ENCODE results near the gene ALG1.
"Not testable (repeated sequence)": the region's sequence is repeated elsewhere in the genome, so short reads cannot be mapped to it uniquely, and the experiment has no call there.

The ALG1 gene

DNA sequence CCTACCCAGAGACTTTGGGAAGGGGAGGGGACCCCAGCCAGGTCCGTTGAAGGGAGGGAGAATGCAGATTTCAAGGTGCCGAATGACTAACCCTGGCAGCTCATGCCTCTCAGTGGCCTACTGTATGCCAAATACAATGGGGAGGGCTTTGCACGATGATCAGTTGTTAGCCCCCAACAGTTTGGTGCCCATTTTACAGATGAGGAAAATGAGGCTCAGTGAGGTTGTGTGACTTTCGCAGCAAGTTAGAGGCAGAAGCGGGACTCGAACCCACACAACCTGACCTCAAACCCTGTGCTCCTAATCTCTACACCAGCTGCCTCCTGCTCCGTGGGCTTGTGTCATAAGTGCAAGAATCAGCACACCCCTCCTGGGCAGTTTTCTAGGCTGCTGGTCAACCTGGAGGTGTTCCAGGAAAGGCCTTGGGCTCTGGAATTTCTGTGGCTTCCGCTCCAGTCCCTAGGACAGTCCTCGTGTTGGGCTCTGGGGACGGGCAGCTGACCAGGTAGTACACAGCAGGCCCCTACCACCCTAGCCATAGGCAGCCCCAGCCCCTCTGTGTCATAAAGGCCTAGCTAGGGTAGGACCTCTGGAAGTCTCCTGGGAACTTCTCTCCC, 26.0 kb upstream of the ALG1 start:
- DNase-seq, result no peak

- no peak for DNase-seq
Observed at GRCh38 chr16:5046914-5047313, 24.7 kb upstream of the ALG1 start.

DNA sequence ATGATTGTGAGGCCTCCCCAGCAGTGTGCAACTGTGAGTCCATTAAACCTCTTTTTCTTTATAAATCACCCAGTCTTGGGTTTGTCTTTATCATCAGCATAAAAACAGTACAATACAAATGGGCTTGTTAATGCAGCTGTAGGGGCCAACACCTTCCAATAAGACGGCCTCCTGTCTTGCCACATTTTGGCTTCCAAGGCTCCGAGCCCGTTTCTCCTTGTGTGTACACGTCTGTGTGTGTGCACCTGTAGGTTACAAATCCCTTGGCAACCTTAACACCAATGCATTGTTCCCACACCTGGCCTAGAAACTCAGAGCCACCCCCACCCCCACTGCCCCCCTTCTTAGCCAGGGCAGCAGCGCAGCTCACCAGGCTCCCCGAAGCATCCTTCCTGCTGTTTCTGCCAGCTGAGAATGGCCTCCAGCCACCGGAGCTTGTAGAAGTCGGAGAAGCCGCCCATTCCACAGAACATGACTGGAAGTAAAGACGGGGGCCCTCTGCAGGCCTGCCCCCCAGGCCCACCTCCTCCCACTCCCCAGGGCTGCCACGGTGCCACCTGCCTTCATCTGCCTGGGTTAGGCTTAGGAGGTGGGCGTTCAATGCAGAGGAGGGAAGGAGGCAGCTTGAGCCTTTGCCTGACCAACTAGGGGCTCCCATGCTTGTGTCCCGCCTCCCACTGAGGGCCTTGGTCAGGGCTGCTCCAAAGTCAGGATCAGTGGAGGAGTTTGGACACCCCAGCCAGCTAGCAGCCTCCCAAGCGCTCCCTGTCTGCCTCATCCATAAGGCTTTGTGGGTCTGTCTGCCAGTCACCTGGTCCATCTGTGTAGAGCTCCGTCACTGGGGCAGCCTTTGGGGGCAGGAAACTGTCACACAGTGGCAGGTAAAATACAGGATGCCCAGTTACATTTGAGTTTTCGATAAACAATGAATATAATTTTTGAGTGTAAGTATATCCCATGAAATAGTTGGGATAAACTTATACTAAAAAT, 16.5 kb upstream of the ALG1 start:
- DNase-seq, result no peak

- DNase-seq, result no peak
Observed at GRCh38 chr16:5056352-5056751, 15.3 kb upstream of the ALG1 start.

- no peak for DNase-seq
Observed at GRCh38 chr16:5058476-5058875, 13.2 kb upstream of the ALG1 start.

DNA sequence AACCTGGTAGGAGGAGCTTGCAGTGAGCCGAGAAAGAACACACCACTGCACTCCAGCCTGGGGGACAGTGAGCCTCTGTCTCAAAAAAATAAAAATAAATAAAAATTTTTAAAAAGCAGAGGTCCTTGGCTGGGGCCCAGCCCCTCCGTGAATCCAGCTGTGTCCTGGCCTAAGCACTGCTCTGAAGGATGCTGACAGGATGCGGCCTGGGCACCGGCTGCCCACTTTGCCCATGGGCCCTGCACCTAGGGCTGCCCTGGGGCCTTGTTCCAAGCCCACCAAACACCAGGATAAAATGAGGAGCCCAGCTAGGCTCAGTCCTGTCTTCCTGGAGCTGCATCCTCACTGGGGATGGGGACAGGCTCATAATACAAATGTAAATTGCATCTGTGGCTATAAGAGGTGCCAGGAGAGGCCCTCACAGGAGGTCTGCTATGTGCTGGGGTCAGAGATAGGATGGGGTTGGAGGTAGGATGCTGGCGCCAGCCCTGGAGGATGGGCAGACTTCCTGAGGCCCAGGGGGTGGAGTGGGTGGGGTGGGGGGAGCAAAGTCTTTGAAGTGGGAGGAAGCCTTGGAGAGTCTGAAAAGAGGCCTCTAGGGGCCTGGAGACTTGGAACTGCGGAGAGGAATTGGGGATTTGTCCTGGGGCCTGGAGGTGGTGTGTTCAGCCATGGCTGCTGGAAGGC, 12.1 kb upstream of the ALG1 start:
- DNase-seq, result no peak

GRCh38 chr16:5060073-5060641, 11.5 kb upstream of the ALG1 start:
- no peak for DNase-seq

DNA sequence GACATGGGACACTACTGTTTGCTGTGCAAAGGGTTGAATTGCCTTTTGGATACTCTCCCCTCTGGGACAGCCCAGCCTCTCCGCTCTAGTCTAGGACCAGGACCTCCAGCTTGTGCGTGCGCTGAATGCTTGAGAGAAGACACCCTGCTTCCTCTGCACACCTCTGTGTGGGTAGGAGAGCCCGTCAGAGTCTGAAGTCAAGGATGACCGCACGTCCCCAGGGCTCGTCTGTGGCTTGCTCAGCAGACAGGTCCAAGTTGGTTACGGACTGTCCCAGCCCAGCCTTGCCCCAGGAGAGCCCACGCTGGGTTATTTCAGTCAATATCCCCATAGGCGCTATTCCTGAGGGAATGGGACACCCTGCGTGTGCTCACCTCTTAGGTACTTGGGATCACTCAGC, 9.6 kb upstream of the ALG1 start:
- no peak for DNase-seq

DNA sequence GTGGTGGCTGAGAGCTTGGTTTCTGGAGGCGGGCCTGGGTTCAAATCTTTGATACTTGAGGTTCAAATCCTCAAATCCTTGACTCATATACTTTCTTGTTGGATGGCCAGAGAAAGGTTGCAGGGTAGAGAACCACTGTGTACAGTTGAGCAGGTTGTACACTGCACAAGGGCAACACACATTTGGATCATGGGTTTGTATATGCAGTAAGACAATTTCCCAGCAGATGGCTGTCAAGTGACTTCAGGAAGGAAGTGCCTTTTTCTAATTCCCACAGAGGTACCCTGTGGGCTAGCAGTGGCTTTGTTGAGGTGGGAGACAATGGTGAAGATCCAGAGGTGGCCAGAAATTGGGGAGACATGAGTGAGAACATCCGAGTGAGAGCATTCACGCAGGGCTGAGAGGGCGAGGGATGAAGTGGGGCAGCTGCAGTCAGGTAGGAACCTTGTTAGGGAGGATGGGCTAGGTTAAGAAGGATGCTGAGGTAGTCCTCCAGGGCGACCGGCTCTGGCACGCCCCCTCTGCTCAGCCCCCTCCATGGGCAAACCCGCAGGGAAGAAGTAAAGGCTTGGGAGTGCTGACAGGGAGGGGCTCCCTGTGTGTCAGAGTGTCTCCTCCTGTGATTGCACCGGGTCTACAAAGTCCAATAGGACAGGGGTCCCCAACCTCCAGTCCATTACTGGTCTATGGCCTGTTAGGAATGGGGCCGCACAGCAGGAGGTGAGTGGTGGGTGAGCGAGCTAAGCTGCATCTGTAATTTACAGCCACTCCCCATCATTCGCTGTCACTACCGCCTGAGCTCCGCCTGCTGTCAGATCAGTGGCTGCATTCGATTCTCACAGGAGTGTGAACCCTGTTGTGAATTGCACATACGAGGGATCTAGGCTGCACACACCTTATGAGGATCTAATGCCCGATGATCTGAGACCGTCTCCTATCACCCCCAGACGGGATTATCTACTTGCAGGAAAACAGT, 8.6 kb upstream of the ALG1 start:
- no peak for DNase-seq

GRCh38 chr16:5064915-5065314, 6.7 kb upstream of the ALG1 start:
- peak; percentile 34 for DNase-seq

- no peak for DNase-seq
Observed at GRCh38 chr16:5065326-5065725, 6.3 kb upstream of the ALG1 start.

GRCh38 chr16:5065813-5066212, 5.8 kb upstream of the ALG1 start, which contains the start of gene C16orf89:
TSS of gene C16orf89 (minus strand) at chr16:5065956. CDS start at chr16:5065908, 48 bp downstream.
- DNase-seq, result no peak

GRCh38 chr16:5066511-5066910, 5.1 kb upstream of the ALG1 start:
- no peak for DNase-seq

DNA sequence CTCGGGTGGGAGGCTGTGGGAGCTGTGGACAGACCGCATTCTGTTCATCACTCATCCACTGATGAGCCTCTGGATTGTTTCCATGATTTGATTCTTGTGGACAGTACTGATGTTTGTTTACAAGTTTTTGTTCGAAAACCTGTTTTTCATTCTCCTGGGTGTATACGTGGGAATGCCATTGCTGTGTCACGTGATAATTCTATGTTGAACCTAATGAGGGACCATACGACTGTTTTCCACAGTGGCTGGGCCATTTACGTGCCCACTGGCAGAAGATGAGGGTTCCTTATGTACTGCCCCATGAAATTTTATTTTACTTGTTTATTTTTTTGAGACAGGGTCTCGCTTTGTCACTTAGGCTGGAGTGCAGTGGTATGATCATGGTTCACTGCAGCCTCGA, 2.6 kb upstream of the ALG1 start:
- DNase-seq, result no peak

DNA sequence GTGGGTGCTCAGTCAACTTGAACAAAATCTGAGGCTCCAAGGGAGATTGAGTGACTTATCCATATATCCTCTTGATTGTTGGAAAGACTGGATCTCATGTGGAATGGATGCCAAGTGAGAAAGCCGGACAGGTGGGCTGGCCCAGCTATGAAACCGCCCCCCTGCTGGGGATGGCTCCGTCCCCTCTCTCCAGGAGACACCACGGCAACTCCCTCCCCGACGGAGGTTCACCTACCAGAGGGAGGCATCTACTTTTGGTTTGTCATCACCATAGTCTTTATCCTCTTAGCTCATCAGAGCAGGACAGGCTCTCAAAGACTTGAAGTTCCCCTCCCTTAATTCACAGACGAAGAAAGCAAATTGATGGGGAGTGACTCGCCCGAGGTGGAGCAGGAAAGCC, 1.8 kb upstream of the ALG1 start:
- no peak for DNase-seq

DNA sequence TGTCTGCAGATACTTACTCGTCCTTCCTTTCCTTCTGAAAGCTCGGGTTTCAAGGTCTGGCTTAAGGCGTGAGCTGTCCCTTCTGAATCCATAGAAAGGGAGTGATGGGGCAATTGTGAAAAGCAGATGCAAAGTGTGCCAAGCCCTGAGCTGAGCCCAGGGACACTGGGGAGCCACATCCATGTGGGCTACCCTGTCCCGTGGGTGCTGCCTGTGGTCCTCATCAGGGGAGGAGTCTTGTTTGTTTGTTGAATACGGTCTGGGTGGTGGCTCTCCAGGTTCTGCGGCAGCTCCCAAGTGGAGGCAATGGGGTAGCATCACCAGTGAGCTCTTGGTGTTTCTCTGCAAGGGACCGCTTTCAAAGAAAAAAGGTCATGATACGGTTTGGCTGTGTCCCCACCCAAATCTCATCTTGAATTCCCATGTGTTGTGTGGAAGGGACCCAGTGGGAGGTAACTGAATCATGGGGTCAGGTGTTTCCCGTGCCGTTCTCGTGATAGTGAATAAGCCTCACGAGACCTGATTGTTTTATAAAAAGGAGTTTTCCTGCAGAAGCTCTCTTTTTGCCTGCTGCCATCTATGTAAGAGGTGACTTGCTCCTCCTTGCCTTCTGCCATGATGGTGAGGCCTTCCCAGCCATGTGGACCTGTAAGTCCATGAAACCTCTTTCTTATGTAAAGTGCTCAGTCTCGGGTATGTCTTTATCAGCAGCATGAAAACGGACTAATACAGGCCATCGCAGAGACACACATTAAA, 1.0 kb upstream of the ALG1 start:
- no peak for DNase-seq

DNA sequence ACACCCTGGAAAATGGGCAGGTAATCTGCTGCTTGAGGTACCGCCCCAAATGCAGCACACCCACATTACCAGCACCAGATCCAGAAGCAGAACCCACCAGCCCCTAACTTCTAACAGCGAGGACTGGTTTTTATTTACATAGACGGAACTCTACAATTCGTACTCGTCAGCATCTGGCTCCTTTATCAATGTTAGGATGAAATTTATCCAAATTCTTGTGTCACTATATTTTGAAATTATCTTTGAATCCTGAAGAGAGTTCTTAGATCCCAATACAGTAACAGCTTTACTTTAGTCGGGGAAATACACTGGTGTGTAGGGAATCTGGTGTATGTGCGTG, 332 bp upstream of the ALG1 start:
- DNase-seq, result no peak

- no peak for DNase-seq
Observed at GRCh38 chr16:5072334-5073278, 963 bp downstream of the ALG1 start.

DNA sequence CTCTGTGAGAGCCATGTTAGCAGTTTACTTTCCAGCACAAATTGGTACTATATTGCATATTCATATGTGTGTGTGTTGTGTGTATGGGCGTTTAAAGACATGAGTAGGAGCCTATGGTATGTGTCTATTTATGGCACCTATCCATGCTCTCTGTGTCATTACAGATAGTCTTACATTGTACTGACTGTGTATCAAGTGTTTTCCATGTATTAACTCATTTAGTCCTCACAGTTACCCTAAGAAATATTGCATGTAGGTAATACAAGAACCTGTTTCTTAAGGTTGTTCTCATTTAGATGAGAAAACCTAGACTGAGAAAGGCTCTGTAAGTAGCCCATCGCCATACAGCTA, 1.6 kb downstream of the ALG1 start:
- DNase-seq, result no peak

GRCh38 chr16:5073771-5074170, 2.1 kb downstream of the ALG1 start:
- DNase-seq, result not testable (repeated sequence)
